GM18907 (cell line): ENCODE measurements around the gene ACO2.
"Not testable (repeated sequence)": the region's sequence is repeated elsewhere in the genome, so short reads cannot be mapped to it uniquely, and the experiment has no call there.

Source experiments
- ATAC-seq: cut with Tn5 transposase; IDR thresholded peaks from one replicate; pipeline ENCODE4 v1.9.1; 2021; ENCODE audit warnings: mild to moderate bottlenecking, moderate library complexity; ENCODE audit not compliant: unreplicated experiment

ACO2 gene

GRCh38 chr22:41447435-41448188 is 21.3 kb upstream of the ACO2 start:
- peak; percentile 10 for ATAC-seq

- peak; percentile 49 for ATAC-seq
Observed at GRCh38 chr22:41448189-41448808, 20.6 kb upstream of the ACO2 start.

- ATAC-seq: no peak
Observed at GRCh38 chr22:41458161-41458728, 10.7 kb upstream of the ACO2 start.

GRCh38 chr22:41459431-41459830 is 9.5 kb upstream of the ACO2 start:
- ATAC-seq: no peak

GRCh38 chr22:41460071-41460470 is 8.8 kb upstream of the ACO2 start:
- not testable (repeated sequence) for ATAC-seq

- no peak for ATAC-seq
Observed at GRCh38 chr22:41461901-41462300, 7.0 kb upstream of the ACO2 start.

- ATAC-seq: peak; percentile 21
Observed at GRCh38 chr22:41469218-41469851, 418 bp downstream of the ACO2 start.

- ATAC-seq: no peak
Observed at GRCh38 chr22:41470886-41471285, 2.0 kb downstream of the ACO2 start.

- no peak for ATAC-seq
Observed at GRCh38 chr22:41471568-41471967, 2.7 kb downstream of the ACO2 start.

- no peak for ATAC-seq
Observed at GRCh38 chr22:41474872-41475451, 6.0 kb downstream of the ACO2 start.

GRCh38 chr22:41478473-41478872 is 9.6 kb downstream of the ACO2 start:
- ATAC-seq: no peak

GRCh38 chr22:41478891-41479521 is 10.1 kb downstream of the ACO2 start:
- no peak for ATAC-seq

GRCh38 chr22:41479671-41480396 is 10.9 kb downstream of the ACO2 start:
- ATAC-seq: no peak

GRCh38 chr22:41480397-41480735 is 11.4 kb downstream of the ACO2 start:
- no peak for ATAC-seq

- no peak for ATAC-seq
Observed at GRCh38 chr22:41481131-41481830, 12.4 kb downstream of the ACO2 start.

GRCh38 chr22:41481925-41482318 is 13.0 kb downstream of the ACO2 start:
- no peak for ATAC-seq

- no peak for ATAC-seq
Observed at GRCh38 chr22:41482319-41482935, 13.5 kb downstream of the ACO2 start.

- ATAC-seq: no peak
Observed at GRCh38 chr22:41485033-41485432, 16.1 kb downstream of the ACO2 start.
